ENCODE results near the gene HS3ST5.
A peak's percentile ranks its signal among the peaks of the same experiment; 100 is the strongest.

Gene HS3ST5

GRCh38 chr6:114040871-114041270 is 302.0 kb downstream of the HS3ST5 start:
- Histone ChIP-seq H2BK5ac (ENCODE audit: low read depth, low read length, poor library complexity, severe bottlenecking) (no peak overlapping the region), H3K4ac (ENCODE audit: low read depth in 1 of 2, low read length in 2 of 2) (no peak overlapping the region), H3K9me3 (ENCODE audit: control insufficient read depth, low read length) (no peaks in the 10 kb centered on the region), H4K91ac (ENCODE audit: low read length) (no peak overlapping the region), H3K4me1 (ENCODE audit: control insufficient read depth, insufficient read depth, low read depth, low read length) (no peaks in the 10 kb centered on the region), H4K8ac (ENCODE audit: low read length) (no peak overlapping the region), H2BK120ac (ENCODE audit: low read depth, low read length) (no peak overlapping the region), H3K4me3 (ENCODE audit: insufficient read depth in 1 of 2, low read depth in 1 of 2, low read length in 2 of 2) (no peak overlapping the region), H3K14ac (ENCODE audit: low read length in 2 of 2) (no peak overlapping the region), H2AFZ (ENCODE audit: low read depth, low read length) (no peak overlapping the region), H2BK15ac (ENCODE audit: low read depth, poor library complexity, severe bottlenecking) (no peak overlapping the region), H3K27ac (ENCODE audit: low read length, poor library complexity, severe bottlenecking) (no peak overlapping the region), H3K79me1 (replicated peaks; ENCODE audit: low read length, poor library complexity, severe bottlenecking) (no peaks in the 10 kb centered on the region), H2BK12ac (ENCODE audit: low read length in 2 of 2) (no peak overlapping the region), H3K4me2 (ENCODE audit: low read length, poor library complexity, severe bottlenecking) (no peak overlapping the region), H3K18ac (ENCODE audit: low read depth in 1 of 2, low read length in 2 of 2) (no peak overlapping the region), H3K36me3 (ENCODE audit: control insufficient read depth in 1 of 2, insufficient read depth in 2 of 2, low read depth in 1 of 2, low read length in 2 of 2) (no peaks in the 10 kb centered on the region), H2AK5ac (ENCODE audit: low read length, severe bottlenecking) (no peak overlapping the region), H3K23ac (ENCODE audit: low read length in 2 of 2) (no peak overlapping the region), H3K9ac (ENCODE audit: low read length) (no peak overlapping the region), H3K27me3 (ENCODE audit: control insufficient read depth in 1 of 2, insufficient read depth in 1 of 2, low read length in 2 of 2) (no peaks in the 10 kb centered on the region)
- DNase-seq = peak; percentile 4
- 84% methylated on average over 2 of the region's 2 CpGs for WGBS

GRCh38 chr6:114039841-114040240 is 303.0 kb downstream of the HS3ST5 start:
- Histone ChIP-seq H2BK120ac (ENCODE audit: low read depth, low read length) (no peak overlapping the region), H2BK5ac (ENCODE audit: low read depth, low read length, poor library complexity, severe bottlenecking) (no peak overlapping the region), H3K36me3 (ENCODE audit: control insufficient read depth in 1 of 2, insufficient read depth in 2 of 2, low read depth in 1 of 2, low read length in 2 of 2) (no peaks in the 10 kb centered on the region), H3K9me3 (ENCODE audit: control insufficient read depth, low read length) (no peaks in the 10 kb centered on the region), H3K27me3 (ENCODE audit: control insufficient read depth in 1 of 2, insufficient read depth in 1 of 2, low read length in 2 of 2) (no peaks in the 10 kb centered on the region), H2BK15ac (ENCODE audit: low read depth, poor library complexity, severe bottlenecking) (no peak overlapping the region), H2BK12ac (ENCODE audit: low read length in 2 of 2) (no peak overlapping the region), H2AK5ac (ENCODE audit: low read length, severe bottlenecking) (no peak overlapping the region), H3K14ac (ENCODE audit: low read length in 2 of 2) (peak overlapping the region in 1 of 2 experiments; percentile 30), H3K9ac (ENCODE audit: low read length) (no peak overlapping the region), H3K4ac (ENCODE audit: low read depth in 1 of 2, low read length in 2 of 2) (no peak overlapping the region), H3K23ac (ENCODE audit: low read length in 2 of 2) (no peak overlapping the region), H3K18ac (ENCODE audit: low read depth in 1 of 2, low read length in 2 of 2) (no peak overlapping the region), H3K79me1 (replicated peaks; ENCODE audit: low read length, poor library complexity, severe bottlenecking) (no peaks in the 10 kb centered on the region), H4K8ac (ENCODE audit: low read length) (no peak overlapping the region), H3K4me2 (ENCODE audit: low read length, poor library complexity, severe bottlenecking) (no peak overlapping the region), H3K4me1 (ENCODE audit: control insufficient read depth, insufficient read depth, low read depth, low read length) (no peaks in the 10 kb centered on the region), H3K27ac (ENCODE audit: low read length, poor library complexity, severe bottlenecking) (no peak overlapping the region), H3K4me3 (ENCODE audit: insufficient read depth in 1 of 2, low read depth in 1 of 2, low read length in 2 of 2) (no peak overlapping the region), H2AFZ (ENCODE audit: low read depth, low read length) (no peak overlapping the region), H4K91ac (ENCODE audit: low read length) (no peak overlapping the region)
- DNase-seq = no peak
- 97% methylated on average over 2 of the region's 2 CpGs for WGBS

GRCh38 chr6:114033606-114034005 is 309.2 kb downstream of the HS3ST5 start:
- no peak overlapping the region for H2BK120ac ChIP-seq (ENCODE audit: low read depth, low read length)
- H3K36me3 ChIP-seq (ENCODE audit: control insufficient read depth in 1 of 2, insufficient read depth in 2 of 2, low read depth in 1 of 2, low read length in 2 of 2) = no peaks in the 10 kb centered on the region
- H3K9me3 ChIP-seq (ENCODE audit: control insufficient read depth, low read length) = no peaks in the 10 kb centered on the region

GRCh38 chr6:114032721-114033120 is 310.1 kb downstream of the HS3ST5 start:
- H2BK5ac ChIP-seq (ENCODE audit: low read depth, low read length, poor library complexity, severe bottlenecking) = no peak overlapping the region
- no peaks in the 10 kb centered on the region for H3K9me3 ChIP-seq (ENCODE audit: control insufficient read depth, low read length)
- no peak overlapping the region for H3K18ac ChIP-seq (ENCODE audit: low read depth in 1 of 2, low read length in 2 of 2)
- no peak for DNase-seq
- H2BK12ac ChIP-seq (ENCODE audit: low read length in 2 of 2) = no peak overlapping the region
- no peak overlapping the region for H2BK15ac ChIP-seq (ENCODE audit: low read depth, poor library complexity, severe bottlenecking)
- no peaks in the 10 kb centered on the region for H3K27me3 ChIP-seq (ENCODE audit: control insufficient read depth in 1 of 2, insufficient read depth in 1 of 2, low read length in 2 of 2)
- no peak overlapping the region for H2AK5ac ChIP-seq (ENCODE audit: low read length, severe bottlenecking)
- H4K8ac ChIP-seq (ENCODE audit: low read length) = no peak overlapping the region
- H3K79me1 ChIP-seq (replicated peaks; ENCODE audit: low read length, poor library complexity, severe bottlenecking) = no peaks in the 10 kb centered on the region
- H3K14ac ChIP-seq (ENCODE audit: low read length in 2 of 2) = no peak overlapping the region
- no peak overlapping the region for H3K9ac ChIP-seq (ENCODE audit: low read length)
- H3K27ac ChIP-seq (ENCODE audit: low read length, poor library complexity, severe bottlenecking) = no peak overlapping the region
- WGBS = 74% methylated on average over 3 of the region's 3 CpGs
- no peaks in the 10 kb centered on the region for H3K4me1 ChIP-seq (ENCODE audit: control insufficient read depth, insufficient read depth, low read depth, low read length)
- no peak overlapping the region for H3K4me3 ChIP-seq (ENCODE audit: insufficient read depth in 1 of 2, low read depth in 1 of 2, low read length in 2 of 2)
- H3K36me3 ChIP-seq (ENCODE audit: control insufficient read depth in 1 of 2, insufficient read depth in 2 of 2, low read depth in 1 of 2, low read length in 2 of 2) = no peaks in the 10 kb centered on the region
- H2AFZ ChIP-seq (ENCODE audit: low read depth, low read length) = no peak overlapping the region
- no peak overlapping the region for H2BK120ac ChIP-seq (ENCODE audit: low read depth, low read length)
- no peak overlapping the region for H4K91ac ChIP-seq (ENCODE audit: low read length)
- H3K4me2 ChIP-seq (ENCODE audit: low read length, poor library complexity, severe bottlenecking) = no peak overlapping the region
- H3K4ac ChIP-seq (ENCODE audit: low read depth in 1 of 2, low read length in 2 of 2) = no peak overlapping the region
- no peak overlapping the region for H3K23ac ChIP-seq (ENCODE audit: low read length in 2 of 2)

More at GRCh38 chr6:114033606-114034005, 309.2 kb downstream of the HS3ST5 start:
- no peak overlapping the region for H3K27ac ChIP-seq (ENCODE audit: low read length, poor library complexity, severe bottlenecking)
- H3K9ac ChIP-seq (ENCODE audit: low read length) = no peak overlapping the region
- H3K4me2 ChIP-seq (ENCODE audit: low read length, poor library complexity, severe bottlenecking) = no peak overlapping the region
- H3K14ac ChIP-seq (ENCODE audit: low read length in 2 of 2) = no peak overlapping the region
- no peak overlapping the region for H2BK5ac ChIP-seq (ENCODE audit: low read depth, low read length, poor library complexity, severe bottlenecking)
- no peaks in the 10 kb centered on the region for H3K79me1 ChIP-seq (replicated peaks; ENCODE audit: low read length, poor library complexity, severe bottlenecking)
- no peak overlapping the region for H3K18ac ChIP-seq (ENCODE audit: low read depth in 1 of 2, low read length in 2 of 2)
- no peak overlapping the region for H2AFZ ChIP-seq (ENCODE audit: low read depth, low read length)
- no peak overlapping the region for H4K8ac ChIP-seq (ENCODE audit: low read length)
- no peaks in the 10 kb centered on the region for H3K4me1 ChIP-seq (ENCODE audit: control insufficient read depth, insufficient read depth, low read depth, low read length)
- H2BK12ac ChIP-seq (ENCODE audit: low read length in 2 of 2) = no peak overlapping the region
- no peak overlapping the region for H2BK15ac ChIP-seq (ENCODE audit: low read depth, poor library complexity, severe bottlenecking)
- H3K23ac ChIP-seq (ENCODE audit: low read length in 2 of 2) = no peak overlapping the region
- no peak for DNase-seq
- no peaks in the 10 kb centered on the region for H3K27me3 ChIP-seq (ENCODE audit: control insufficient read depth in 1 of 2, insufficient read depth in 1 of 2, low read length in 2 of 2)
- no peak overlapping the region for H2AK5ac ChIP-seq (ENCODE audit: low read length, severe bottlenecking)
- H3K4me3 ChIP-seq (ENCODE audit: insufficient read depth in 1 of 2, low read depth in 1 of 2, low read length in 2 of 2) = no peak overlapping the region
- H3K4ac ChIP-seq (ENCODE audit: low read depth in 1 of 2, low read length in 2 of 2) = no peak overlapping the region
- no peak overlapping the region for H4K91ac ChIP-seq (ENCODE audit: low read length)
